ENCODE results near the gene VAMP3. TPM values are rescaled to one million over a fixed set of nuclear protein-coding genes. Genes with fewer than 3 reads are reported as not detected.
"Not testable (repeated sequence)": the region's sequence is repeated elsewhere in the genome, so short reads cannot be mapped to it uniquely, and the experiment has no call there.

VAMP3 gene
- total and polyA plus RNA-seq, 5 donors: 61.3 to 90.4 (median 82.7) TPM

- Histone ChIP-seq H3K27me3 (ENCODE audit: control insufficient read depth, insufficient read depth) (no peaks in the 10 kb centered on the region), H3K9me3 (ENCODE audit: control insufficient read depth, low read length) (no peaks in the 10 kb centered on the region), H3K4me3 (ENCODE audit: low read length) (peak within 1 kb of the TSS; percentile 83), H3K4me1 (ENCODE audit: control insufficient read depth, insufficient read depth, low read length) (peaks cover 2% of the 10 kb centered on the region), H3K27ac (ENCODE audit: low read length) (peak within 1 kb of the TSS; percentile 82)
- under 1% methylated on average over 90 of the region's 90 CpGs for WGBS
- peak; percentile 98 to 99 (median 99) for DNase-seq
- intact Hi-C loops (cut with DNase I): no loop called here
- peak; percentile 97 to 98 for ATAC-seq
Observed at GRCh38 chr1:7783826-7784491, 12.9 kb downstream of the VAMP3 start, which contains the start of gene PER3. Gene PER3, plus strand, starts transcription at chr1:7784291. Its CDS starts 587 bp downstream, at chr1:7784878.

DNA sequence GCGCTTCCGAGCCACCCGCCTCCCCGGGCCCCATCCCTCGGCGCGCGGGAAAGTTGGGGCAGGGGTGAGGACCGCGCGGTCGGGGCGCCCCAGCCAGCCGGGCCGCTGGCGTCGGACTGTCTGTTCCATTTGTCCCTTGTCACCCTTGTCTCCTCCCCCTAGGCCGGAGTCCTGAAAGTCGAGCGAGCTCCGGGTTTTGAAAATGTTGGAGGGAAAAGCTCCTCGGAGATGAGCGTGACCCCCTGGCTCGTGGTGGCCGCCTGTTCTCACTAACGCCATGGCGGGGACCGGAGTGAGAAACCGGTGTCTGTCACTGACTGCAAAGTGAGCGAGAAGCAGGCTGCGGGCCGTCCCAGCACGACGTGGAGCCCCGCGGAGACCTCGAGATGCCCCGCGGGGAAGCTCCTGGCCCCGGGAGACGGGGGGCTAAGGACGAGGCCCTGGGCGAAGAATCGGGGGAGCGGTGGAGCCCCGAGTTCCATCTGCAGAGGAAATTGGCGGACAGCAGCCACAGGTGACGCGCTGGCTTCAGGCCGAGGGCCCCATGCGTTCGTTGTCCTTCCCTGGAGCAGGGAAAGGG lies 13.5 kb downstream of the VAMP3 start:
- Histone ChIP-seq H3K27ac (ENCODE audit: low read length) (peak overlapping the region; percentile 76), H3K9me3 (ENCODE audit: control insufficient read depth, low read length) (no peaks in the 10 kb centered on the region), H3K4me1 (ENCODE audit: control insufficient read depth, insufficient read depth, low read length) (peaks cover 2% of the 10 kb centered on the region), H3K4me3 (ENCODE audit: low read length) (peak overlapping the region; percentile 62), H3K27me3 (ENCODE audit: control insufficient read depth, insufficient read depth) (no peaks in the 10 kb centered on the region)
- ATAC-seq (no peak), DNase-seq (peak; percentile 47 to 75 (median 66))
- intact Hi-C loops (cut with DNase I): no loop called here
- WGBS: 25% methylated on average over 52 of the region's 52 CpGs

- no peaks in the 10 kb centered on the region for H3K27me3 ChIP-seq (ENCODE audit: control insufficient read depth, insufficient read depth)
- intact Hi-C loops (cut with DNase I): no loop called here
- peaks cover 2% of the 10 kb centered on the region for H3K4me1 ChIP-seq (ENCODE audit: control insufficient read depth, insufficient read depth, low read length)
- H3K4me3 ChIP-seq (ENCODE audit: low read length): peak overlapping the region; percentile 62
- H3K9me3 ChIP-seq (ENCODE audit: control insufficient read depth, low read length): no peaks in the 10 kb centered on the region
- no peak for ATAC-seq
- DNase-seq: no peak
- WGBS: 81% methylated on average over 7 of the region's 7 CpGs
- no peak overlapping the region for H3K27ac ChIP-seq (ENCODE audit: low read length)
Observed at GRCh38 chr1:7785108-7785507, 14.0 kb downstream of the VAMP3 start.

DNA sequence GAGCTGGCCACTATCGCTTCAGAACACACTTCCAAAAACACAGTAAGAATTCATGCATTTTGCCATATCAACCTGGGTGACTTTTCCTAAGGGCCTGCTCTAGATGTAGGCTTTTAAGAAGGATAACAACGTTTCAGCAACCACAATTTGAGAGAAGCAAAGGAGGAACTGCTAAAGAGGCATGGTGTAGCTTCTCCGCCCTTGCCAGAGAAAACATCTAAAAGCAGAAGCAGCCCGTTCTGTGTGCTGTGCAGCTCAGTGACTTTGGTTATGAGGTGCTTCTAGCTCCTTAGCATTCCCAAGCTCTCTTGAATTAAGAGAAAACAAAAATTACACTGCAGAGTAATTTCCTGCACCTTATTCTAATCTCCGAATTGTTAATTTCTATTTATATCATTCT lies 15.7 kb downstream of the VAMP3 start:
- intact Hi-C loops (cut with DNase I): no loop called here
- DNase-seq (no peak), ATAC-seq (no peak)
- Histone ChIP-seq H3K4me3 (ENCODE audit: low read length) (no peak overlapping the region), H3K4me1 (ENCODE audit: control insufficient read depth, insufficient read depth, low read length) (peaks cover 2% of the 10 kb centered on the region), H3K9me3 (ENCODE audit: control insufficient read depth, low read length) (no peaks in the 10 kb centered on the region), H3K27me3 (ENCODE audit: control insufficient read depth, insufficient read depth) (no peaks in the 10 kb centered on the region), H3K27ac (ENCODE audit: low read length) (no peak overlapping the region)
- WGBS: 51% methylated on average over 5 of the region's 5 CpGs

- 88% methylated on average over 5 of the region's 5 CpGs for WGBS
- peaks cover under 1% of the 10 kb centered on the region for H3K4me1 ChIP-seq (ENCODE audit: control insufficient read depth, insufficient read depth, low read length)
- no peak overlapping the region for H3K4me3 ChIP-seq (ENCODE audit: low read length)
- intact Hi-C loops (cut with DNase I): no loop called here
- H3K27me3 ChIP-seq (ENCODE audit: control insufficient read depth, insufficient read depth): no peaks in the 10 kb centered on the region
- no peaks in the 10 kb centered on the region for H3K9me3 ChIP-seq (ENCODE audit: control insufficient read depth, low read length)
- ATAC-seq: no peak
- no peak for DNase-seq
- H3K27ac ChIP-seq (ENCODE audit: low read length): no peak overlapping the region
Observed at GRCh38 chr1:7789828-7790227, 18.7 kb downstream of the VAMP3 start.

GRCh38 chr1:7791027-7791426 lies 19.9 kb downstream of the VAMP3 start:
- not testable (repeated sequence) for ATAC-seq

GRCh38 chr1:7795406-7795805 lies 24.3 kb downstream of the VAMP3 start:
- Histone ChIP-seq H3K4me1 (ENCODE audit: control insufficient read depth, insufficient read depth, low read length) (no peaks in the 10 kb centered on the region), H3K9me3 (ENCODE audit: control insufficient read depth, low read length) (no peaks in the 10 kb centered on the region), H3K27me3 (ENCODE audit: control insufficient read depth, insufficient read depth) (no peaks in the 10 kb centered on the region), H3K27ac (ENCODE audit: low read length) (no peak overlapping the region), H3K4me3 (ENCODE audit: low read length) (no peak overlapping the region)
- DNase-seq (no peak), ATAC-seq (no peak)
- intact Hi-C loops (cut with DNase I): no loop called here
- WGBS: 80% methylated on average over 12 of the region's 12 CpGs

More at GRCh38 chr1:7791027-7791426, 19.9 kb downstream of the VAMP3 start:
- WGBS: 99% methylated on average over 3 of the region's 3 CpGs
- H3K4me1 ChIP-seq (ENCODE audit: control insufficient read depth, insufficient read depth, low read length); intact Hi-C loops (cut with DNase I); H3K27ac ChIP-seq (ENCODE audit: low read length); H3K4me3 ChIP-seq (ENCODE audit: low read length); H3K27me3 ChIP-seq (ENCODE audit: control insufficient read depth, insufficient read depth); DNase-seq; H3K9me3 ChIP-seq (ENCODE audit: control insufficient read depth, low read length): not testable (repeated sequence)

GRCh38 chr1:7805460-7805859 lies 34.4 kb downstream of the VAMP3 start:
- whole genome bisulfite sequencing: 88% methylated on average over 9 of the region's 9 CpGs
- intact Hi-C loops (cut with DNase I): loop anchor here in 1 of 4 donors (10.0 kb wide), 1 partner anchor 99 kb away; no protein-coding TSS in a partner anchor
- H3K9me3 ChIP-seq (ENCODE audit: control insufficient read depth, low read length): no peaks in the 10 kb centered on the region
- H3K27me3 ChIP-seq (ENCODE audit: control insufficient read depth, insufficient read depth): no peaks in the 10 kb centered on the region
- DNase-seq: no peak
- no peak overlapping the region for H3K4me3 ChIP-seq (ENCODE audit: low read length)
- H3K27ac ChIP-seq (ENCODE audit: low read length): no peak overlapping the region
- no peak for ATAC-seq
- H3K4me1 ChIP-seq (ENCODE audit: control insufficient read depth, insufficient read depth, low read length): no peaks in the 10 kb centered on the region

DNA sequence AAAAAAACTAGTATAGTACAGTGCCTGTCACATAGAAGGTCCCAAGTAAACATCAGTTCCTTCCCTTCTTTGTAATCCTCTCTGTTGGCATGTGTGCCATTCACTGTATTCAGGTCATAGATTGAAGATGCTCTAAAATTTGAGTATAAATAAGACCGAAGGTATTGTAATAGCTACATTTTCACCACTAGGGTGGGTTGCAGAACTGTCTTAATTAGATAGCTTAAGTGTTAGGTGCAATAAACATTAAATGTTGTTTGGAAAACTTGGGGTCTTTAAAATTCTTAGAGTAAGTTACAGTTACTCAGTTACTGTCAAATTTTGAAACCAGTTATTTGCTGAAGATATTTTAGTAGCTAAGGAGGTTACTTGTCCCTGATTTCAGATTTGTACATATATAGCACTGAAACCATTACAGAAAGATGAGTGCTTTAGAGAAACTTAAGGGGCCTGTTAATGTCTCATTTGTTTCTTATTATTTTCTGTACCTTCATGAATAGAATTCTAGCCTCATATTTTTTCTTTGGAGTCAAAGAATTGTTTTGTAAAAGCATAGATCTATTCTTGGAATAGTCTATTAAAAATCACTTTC lies 37.3 kb downstream of the VAMP3 start:
- intact Hi-C loops (cut with DNase I): loop anchor here in 1 of 4 donors (10.0 kb wide), 1 partner anchor 96 kb away; no protein-coding TSS in a partner anchor
- WGBS: 31% methylated on average over 1 of the region's 1 CpG

DNA sequence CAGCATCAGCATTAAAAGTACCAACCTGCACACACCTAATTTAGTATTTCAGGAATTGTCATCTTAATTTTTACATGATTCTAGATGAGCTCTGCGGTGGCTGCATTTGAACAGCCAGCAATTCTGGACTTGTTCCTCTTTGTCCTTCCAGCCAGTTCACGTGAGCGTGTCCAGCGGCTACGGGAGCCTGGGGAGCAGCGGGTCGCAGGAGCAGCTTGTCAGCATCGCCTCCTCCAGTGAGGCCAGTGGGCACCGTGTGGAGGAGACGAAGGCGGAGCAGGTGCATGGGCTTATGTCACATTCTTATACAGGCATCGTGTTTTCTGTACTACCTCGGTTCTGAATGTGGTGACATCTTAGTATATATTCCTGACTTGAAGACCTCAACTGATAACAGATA lies 38.6 kb downstream of the VAMP3 start:
- DNase-seq (no peak), ATAC-seq (no peak)
- Histone ChIP-seq H3K27ac (ENCODE audit: low read length) (no peak overlapping the region), H3K9me3 (ENCODE audit: control insufficient read depth, low read length) (no peaks in the 10 kb centered on the region), H3K4me3 (ENCODE audit: low read length) (no peak overlapping the region), H3K27me3 (ENCODE audit: control insufficient read depth, insufficient read depth) (no peaks in the 10 kb centered on the region), H3K4me1 (ENCODE audit: control insufficient read depth, insufficient read depth, low read length) (no peaks in the 10 kb centered on the region)
- 94% methylated on average over 13 of the region's 13 CpGs for WGBS
- intact Hi-C loops (cut with DNase I): loop anchor here in 1 of 4 donors (10.0 kb wide), 1 partner anchor 95 kb away; no protein-coding TSS in a partner anchor

More for the DNA sequence above, 37.3 kb downstream of the VAMP3 start:
- no peak for DNase-seq
- ATAC-seq: no peak
- H3K9me3 ChIP-seq (ENCODE audit: control insufficient read depth, low read length): no peaks in the 10 kb centered on the region
- H3K4me1 ChIP-seq (ENCODE audit: control insufficient read depth, insufficient read depth, low read length): no peaks in the 10 kb centered on the region
- no peak overlapping the region for H3K27ac ChIP-seq (ENCODE audit: low read length)
- H3K4me3 ChIP-seq (ENCODE audit: low read length): no peak overlapping the region
- no peaks in the 10 kb centered on the region for H3K27me3 ChIP-seq (ENCODE audit: control insufficient read depth, insufficient read depth)

DNA sequence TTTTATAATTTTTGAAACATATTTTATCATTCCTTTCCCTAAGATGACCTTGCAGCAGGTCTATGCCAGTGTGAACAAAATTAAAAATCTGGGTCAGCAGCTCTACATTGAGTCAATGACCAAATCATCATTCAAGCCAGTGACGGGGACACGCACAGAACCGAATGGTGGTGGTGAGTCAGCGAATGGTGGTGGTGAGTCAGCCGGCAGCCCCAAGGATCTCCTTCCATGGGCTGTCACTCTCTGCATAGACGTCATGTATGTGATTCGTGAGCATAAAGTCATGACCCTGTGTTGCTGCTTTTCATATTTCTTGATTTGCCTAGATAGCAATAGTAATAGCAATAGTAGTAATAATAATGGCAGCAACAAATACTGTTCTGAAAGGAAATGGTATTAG lies 39.3 kb downstream of the VAMP3 start:
- intact Hi-C loops (cut with DNase I): no loop called here
- H3K27ac ChIP-seq (ENCODE audit: low read length): no peak overlapping the region

More for the DNA sequence above, 39.3 kb downstream of the VAMP3 start:
- Histone ChIP-seq H3K4me3 (ENCODE audit: low read length) (no peak overlapping the region), H3K9me3 (ENCODE audit: control insufficient read depth, low read length) (no peaks in the 10 kb centered on the region), H3K27me3 (ENCODE audit: control insufficient read depth, insufficient read depth) (no peaks in the 10 kb centered on the region), H3K4me1 (ENCODE audit: control insufficient read depth, insufficient read depth, low read length) (no peaks in the 10 kb centered on the region)
- DNase-seq: no peak
- no peak for ATAC-seq
- WGBS: 90% methylated on average over 7 of the region's 7 CpGs

Data from right cardiac atrium (tissue), 5 donors.